Testis (tissue), 3 donors: ENCODE measurements around the gene ZNF44. TPM values are rescaled to one million over a fixed set of nuclear protein-coding genes. Genes with fewer than 3 reads are reported as not detected.

Experiments used
- DNase-seq: peaks from one replicate; pipeline ENCODE4 v3.0.0-alpha.2; 2019
- H3K27ac ChIP-seq, 2 donors: fragments of 200-600 bp; sonication (generic); one replicate each; pipeline ENCODE4 v1.5.1; 2019
- H3K27me3 ChIP-seq: fragments of 200-600 bp; sonication (generic); one replicate; pipeline ENCODE4 v1.5.1; 2019
- H3K36me3 ChIP-seq: fragments of 200-600 bp; sonication (generic); one replicate; pipeline ENCODE4 v1.5.1; 2017; ENCODE audit warnings: low read depth; ENCODE audit errors: missing control alignments
- H3K4me1 ChIP-seq: fragments of 200-600 bp; sonication (generic); one replicate; pipeline ENCODE4 v1.5.1; 2019
- H3K4me3 ChIP-seq, 2 donors: fragments of 200-600 bp; sonication (generic); one replicate each; pipeline ENCODE4 v1.5.1; 2017 to 2019
- H3K9me3 ChIP-seq: fragments of 200-600 bp; sonication (generic); one replicate; pipeline ENCODE4 v1.5.1; 2017
- CTCF ChIP-seq, 3 experiments: fragments of 450-650 bp in 2 of 3; fragments of 200-600 bp in 1 of 3; sonication (generic) in 1 of 3; IDR thresholded peaks; one replicate each; pipeline ENCODE4 v1.5.1; 2016 to 2019; ENCODE audit warnings: antibody characterized with exemption in 3 of 3, mild to moderate bottlenecking in 2 of 3, moderate library complexity in 1 of 3
- POLR2A ChIP-seq: fragments of 450-650 bp; IDR thresholded peaks from one replicate; pipeline ENCODE4 v1.6.1; 2017; ENCODE audit warnings: antibody characterized with exemption, mild to moderate bottlenecking, moderate library complexity
- WGBS, 2 donors: methylation state at CpG; one replicate each; pipeline ENCODE4 v1.1.5; 2018; 5-methylcytosine and 5-hydroxymethylcytosine counted together
- intact Hi-C: fragments of 100-400 bp; cut with DNase I; formaldehyde crosslinking; loops from one replicate; pipeline ENCODE4 v1.15.1; 2023; ENCODE audit warnings: low total_unique reads
- polyA plus RNA-seq: library from polyadenylated mRNA; stranded (reverse); fragments of 350-450 nt; fragmentation: Illumina TruSeq; extraction: RNeasy Lipid Tissue Mini Kit (QIAGEN cat#74804); gene quantifications from one replicate; pipeline ENCODE4 v1.2.3, GENCODE V29; 2014; ENCODE audit warnings: low read depth, low replicate concordance; ENCODE audit not compliant: insufficient read depth
- total RNA-seq, 2 donors: library from RNA; depleted of rRNA; stranded (reverse); fragments of >200 nt; gene quantifications; one replicate each; pipeline ENCODE4 v1.2.3, GENCODE V29; 2016

Gene ZNF44
- total and polyA plus RNA-seq, 3 donors from 2014 or later: 18.9 to 30.2 (median 22.4) TPM

DNA sequence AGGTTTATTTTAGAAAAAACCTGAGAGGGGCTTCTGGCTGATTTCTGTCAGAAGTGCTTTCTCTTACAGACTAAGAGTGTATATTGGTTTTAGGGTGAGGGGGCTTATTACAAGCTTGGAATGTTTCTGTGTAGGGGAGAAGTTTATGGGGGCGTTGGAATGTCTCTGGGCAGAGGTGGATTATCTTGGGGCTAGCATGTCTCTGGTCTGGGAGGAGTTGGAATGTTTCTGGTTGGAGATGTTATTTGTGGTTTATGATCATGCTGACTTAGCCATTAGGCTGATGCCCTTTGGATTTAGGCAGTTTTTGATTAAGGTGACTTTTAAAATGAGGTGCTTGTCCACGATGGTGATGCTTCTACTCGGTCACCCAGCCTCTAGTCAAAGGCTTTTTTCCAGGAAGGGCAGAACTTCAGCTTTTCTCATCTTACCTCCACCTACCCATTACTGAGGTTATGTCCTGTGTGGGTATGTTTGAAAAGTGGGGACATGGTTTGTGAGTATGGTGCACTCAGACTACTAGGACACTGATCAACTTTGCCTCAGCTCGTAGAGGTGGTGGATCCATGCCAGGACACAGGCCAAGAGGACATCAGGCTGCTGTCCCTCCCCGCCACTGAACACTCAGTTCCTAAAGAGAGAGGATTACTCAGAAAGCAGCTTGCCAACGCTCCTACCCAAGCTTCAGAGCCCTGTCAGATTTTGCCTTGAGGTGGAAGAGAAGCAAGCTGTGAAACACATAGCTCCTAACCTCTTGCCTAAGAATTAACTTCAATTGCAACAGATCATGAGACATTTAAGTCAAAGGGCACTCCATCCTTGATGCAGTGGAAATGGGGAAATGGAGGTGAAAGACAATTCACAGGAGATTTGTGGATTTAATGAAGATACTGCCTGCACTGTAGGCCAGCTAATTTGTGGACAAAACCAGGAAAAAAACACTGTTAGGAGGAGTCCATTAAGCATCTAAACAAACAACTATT lies 63.6 kb downstream of the ZNF44 start:
- Histone ChIP-seq H3K4me3 (no peak overlapping the region), H3K36me3 (no peaks in the 10 kb centered on the region), H3K27ac (no peak overlapping the region), H3K27me3 (no peaks in the 10 kb centered on the region), H3K9me3 (no peaks in the 10 kb centered on the region), H3K4me1 (no peaks in the 10 kb centered on the region)
- WGBS, 2 donors: 93 to 96% methylated on average over 4 to 6 of the region's 6 CpGs
- DNase-seq: no peak
- intact Hi-C loops: no loop called here
- TF ChIP-seq POLR2A (no peak), CTCF (IDR thresholded peaks at IDR 0.05) (no peak)

DNA sequence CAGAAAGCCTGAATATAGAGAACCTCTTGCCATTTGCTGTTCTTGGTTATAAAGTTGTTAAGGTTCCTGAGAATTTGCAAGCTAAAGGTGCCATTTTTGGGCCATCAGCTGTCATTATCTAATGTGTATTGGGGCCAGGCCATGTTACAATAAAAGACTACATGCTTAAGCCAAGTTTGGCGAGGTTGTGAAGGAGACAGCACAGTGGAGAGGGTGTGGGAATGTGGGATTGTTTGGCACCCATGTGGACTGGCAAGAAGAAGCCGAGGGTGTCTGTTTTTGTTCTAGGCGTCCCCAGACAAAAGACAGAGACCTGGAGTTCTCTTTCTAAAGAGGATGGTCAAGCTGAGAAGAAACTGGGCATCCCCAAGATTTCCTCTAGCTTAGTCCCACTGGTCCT lies 64.7 kb downstream of the ZNF44 start:
- Histone ChIP-seq H3K27me3 (no peaks in the 10 kb centered on the region), H3K9me3 (no peaks in the 10 kb centered on the region), H3K27ac (no peak overlapping the region), H3K36me3 (no peaks in the 10 kb centered on the region), H3K4me3 (no peak overlapping the region), H3K4me1 (no peaks in the 10 kb centered on the region)
- DNase-seq: no peak
- intact Hi-C loops: no loop called here
- WGBS, 2 donors: 96 to 100% methylated on average over 3 of the region's 3 CpGs
- TF ChIP-seq CTCF (IDR thresholded peaks at IDR 0.05): no peak
- no peak for TF ChIP-seq POLR2A

GRCh38 chr19:12224676-12225075 lies 70.0 kb downstream of the ZNF44 start:
- WGBS, 2 donors: 70 to 73% methylated on average over 6 of the region's 6 CpGs
- Histone ChIP-seq H3K4me3 (no peak overlapping the region), H3K9me3 (no peaks in the 10 kb centered on the region), H3K27ac (no peak overlapping the region), H3K4me1 (no peaks in the 10 kb centered on the region), H3K36me3 (no peaks in the 10 kb centered on the region), H3K27me3 (no peaks in the 10 kb centered on the region)
- no peak for DNase-seq
- no peak for TF ChIP-seq CTCF (IDR thresholded peaks at IDR 0.05)
- no peak for TF ChIP-seq POLR2A
- intact Hi-C loops: no loop called here

DNA sequence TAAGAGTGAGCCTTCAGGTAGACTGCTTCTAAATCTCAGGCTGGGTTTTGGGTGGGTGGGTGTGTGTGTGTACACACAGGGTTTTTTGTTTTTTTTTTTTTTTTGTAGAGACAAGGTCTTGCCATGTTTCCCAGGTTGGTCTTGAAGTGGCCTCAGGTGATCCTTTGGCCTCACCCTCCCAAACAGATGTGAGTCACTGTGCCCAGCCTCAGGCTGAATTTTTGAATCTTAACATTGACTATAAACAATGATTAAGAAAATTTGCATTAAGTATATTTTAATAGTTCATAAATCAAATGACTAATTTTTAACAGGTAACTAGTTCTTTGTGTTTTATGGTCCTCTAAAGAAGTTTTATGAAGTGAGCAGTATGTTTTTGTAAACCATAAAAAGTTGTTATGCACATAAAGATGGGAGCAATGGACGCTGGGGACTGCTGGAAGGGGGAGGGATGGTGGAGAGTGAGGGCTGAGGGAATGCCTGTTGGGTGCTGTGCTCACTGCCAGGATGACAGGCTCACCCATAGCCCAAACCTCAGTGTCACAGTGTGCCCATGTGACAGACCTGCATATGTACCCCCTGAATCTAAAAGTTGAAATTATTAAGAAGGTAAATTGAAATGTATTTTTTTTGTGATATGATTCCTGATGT lies 71.6 kb downstream of the ZNF44 start:
- no peak overlapping the region for H3K4me3 ChIP-seq
- TF ChIP-seq CTCF (IDR thresholded peaks at IDR 0.05): no peak
- TF ChIP-seq POLR2A: no peak
- intact Hi-C loops: no loop called here
- H3K4me1 ChIP-seq: no peaks in the 10 kb centered on the region
- H3K9me3 ChIP-seq: no peaks in the 10 kb centered on the region
- H3K27ac ChIP-seq: no peak overlapping the region
- WGBS, 2 donors: 93 to 100% methylated on average over 1 of the region's 1 CpG
- H3K27me3 ChIP-seq: no peaks in the 10 kb centered on the region
- no peak for DNase-seq
- H3K36me3 ChIP-seq: no peaks in the 10 kb centered on the region

Other genes starting within 250 kb of the ZNF44 start
- gene ZNF878, start 241.9 kb downstream of the ZNF44 start, total RNA-seq: 1 to 10 TPM in 1 of 2 donors, under 1 TPM in 1; 0.31 to 1.1 TPM
- gene ZNF878, start 241.9 kb downstream of the ZNF44 start, polyA plus RNA-seq: 0.54 TPM
- 10 to 100 TPM; 15.7 to 18.0 TPM for gene ZNF844, start 230.2 kb downstream of the ZNF44 start, total RNA-seq
- gene ZNF844, start 230.2 kb downstream of the ZNF44 start, polyA plus RNA-seq: 10.3 TPM
- 1 to 10 TPM; 7.5 to 8.9 TPM for gene ZNF20, start 154.5 kb downstream of the ZNF44 start, total RNA-seq
- 10.9 TPM for gene ZNF20, start 154.5 kb downstream of the ZNF44 start, polyA plus RNA-seq
- 1 to 10 TPM; 6.5 to 8.2 TPM for gene ZNF625, start 138.1 kb downstream of the ZNF44 start, total RNA-seq
- gene ZNF625, start 138.1 kb downstream of the ZNF44 start, polyA plus RNA-seq: 1.4 TPM
- 10 to 100 TPM; 14.6 to 18.7 TPM for gene ZNF136, start 131.8 kb downstream of the ZNF44 start, total RNA-seq
- gene ZNF136, start 131.8 kb downstream of the ZNF44 start, polyA plus RNA-seq: 7.9 TPM
- gene ZNF563, start 38.8 kb upstream of the ZNF44 start, total RNA-seq: 10 to 100 TPM; 13.7 to 29.1 TPM
- 21.0 TPM for gene ZNF563, start 38.8 kb upstream of the ZNF44 start, polyA plus RNA-seq
- gene ZNF442, start 70.8 kb upstream of the ZNF44 start, total RNA-seq: 1 to 10 TPM; 2.7 to 4.9 TPM
- gene ZNF442, start 70.8 kb upstream of the ZNF44 start, polyA plus RNA-seq: 1.3 TPM
- gene ZNF799, start 106.4 kb upstream of the ZNF44 start, total RNA-seq: 1 to 10 TPM; 4.6 to 5.8 TPM
- 3.9 TPM for gene ZNF799, start 106.4 kb upstream of the ZNF44 start, polyA plus RNA-seq
- 1 to 10 TPM; 4.1 to 5.0 TPM for gene ZNF443, start 146.1 kb upstream of the ZNF44 start, total RNA-seq
- gene ZNF443, start 146.1 kb upstream of the ZNF44 start, polyA plus RNA-seq: 2.2 TPM
- gene ZNF709, start 189.9 kb upstream of the ZNF44 start, total RNA-seq: 10 to 100 TPM in 1 of 2 donors, 1 to 10 TPM in 1; 8.1 to 21.7 TPM
- 14.6 TPM for gene ZNF709, start 189.9 kb upstream of the ZNF44 start, polyA plus RNA-seq